Adrenal gland (tissue), 5 donors: ENCODE measurements around the gene ZNF516.

ENCODE experiments used
- CTCF ChIP-seq, 6 experiments: fragments of 450-650 bp in 4 of 6; fragments of 200-600 bp in 2 of 6; sonication (generic) in 1 of 6; IDR thresholded peaks; 1 replicate in 5 of 6; 2 replicates in 1 of 6; pipeline versions ENCODE4 v1.5.1 to v1.8.0; 2016 to 2021; ENCODE audit warnings: antibody characterized with exemption in 6 of 6, mild to moderate bottlenecking in 2 of 6, moderate library complexity in 1 of 6
- POLR2A ChIP-seq, 2 donors: fragments of 450-650 bp; IDR thresholded peaks; one replicate each; pipeline ENCODE4 v1.6.1; 2017; ENCODE audit warnings: antibody characterized with exemption in 2 of 2, mild to moderate bottlenecking in 2 of 2, moderate library complexity in 1 of 2
- donor health status: DM: no; HTN: no; CAD: no.

- TF ChIP-seq CTCF (IDR thresholded peaks at IDR 0.05): no peak
- no peak for TF ChIP-seq POLR2A (IDR thresholded peaks at IDR 0.05)
Measured at GRCh38 chr18:76340410-76340809, 154.6 kb downstream of the ZNF516 start.
